Activated T-helper 1 cell treated with anti-CD3 and anti-CD28 coated beads, Interleukin-2, amount 50 U/mL, for 16 hours (primary cell): ENCODE results near the gene PCDH12.

Experiments
- DNase-seq, 2 donors: peaks; one replicate each; pipeline ENCODE4 v3.0.0-alpha.2; 2020; ENCODE audit warnings: low read depth in 1 of 2, low spot score in 1 of 2

Gene PCDH12

DNA sequence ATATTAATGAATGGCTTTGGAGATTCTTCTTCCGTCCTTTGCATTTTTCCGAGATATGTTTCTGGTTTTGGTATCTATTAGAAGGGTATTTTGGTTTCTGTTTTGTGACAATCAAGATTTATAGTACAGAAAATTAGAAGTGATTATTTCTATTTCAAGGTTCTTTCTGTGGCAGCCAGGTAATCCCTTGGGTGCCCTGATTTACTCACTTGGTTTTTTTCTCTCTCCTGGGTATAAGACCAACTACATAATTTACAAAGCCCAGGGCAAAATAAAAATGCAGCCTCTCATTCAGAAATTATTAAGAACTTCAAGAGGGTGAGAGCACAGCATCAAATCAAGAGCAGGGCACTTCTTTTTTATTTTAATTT is 8.9 kb upstream of the PCDH12 start:
- no peak for DNase-seq

GRCh38 chr5:141966275-141966962 is 8.4 kb upstream of the PCDH12 start:
- no peak for DNase-seq

DNA sequence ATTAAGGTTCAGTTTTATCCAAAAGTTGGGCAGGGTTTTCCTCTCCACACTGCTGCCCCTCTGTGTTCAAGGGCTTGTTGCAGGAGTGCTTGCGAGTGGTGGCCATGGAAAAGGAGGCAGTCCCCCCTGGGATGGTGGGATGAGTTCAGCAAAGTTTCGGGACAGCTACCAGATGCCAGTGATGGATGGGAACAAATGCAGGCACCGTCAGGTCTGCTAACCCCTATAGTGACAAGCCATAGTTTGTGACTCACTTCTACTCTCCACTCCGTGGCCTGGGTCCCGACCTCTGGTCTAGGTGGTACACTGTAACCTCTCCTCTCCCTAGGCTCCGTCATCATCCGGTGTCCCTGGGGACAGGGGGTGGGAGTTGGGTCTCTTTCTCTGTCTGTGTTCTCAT is 7.1 kb upstream of the PCDH12 start:
- DNase-seq, result no peak

DNA sequence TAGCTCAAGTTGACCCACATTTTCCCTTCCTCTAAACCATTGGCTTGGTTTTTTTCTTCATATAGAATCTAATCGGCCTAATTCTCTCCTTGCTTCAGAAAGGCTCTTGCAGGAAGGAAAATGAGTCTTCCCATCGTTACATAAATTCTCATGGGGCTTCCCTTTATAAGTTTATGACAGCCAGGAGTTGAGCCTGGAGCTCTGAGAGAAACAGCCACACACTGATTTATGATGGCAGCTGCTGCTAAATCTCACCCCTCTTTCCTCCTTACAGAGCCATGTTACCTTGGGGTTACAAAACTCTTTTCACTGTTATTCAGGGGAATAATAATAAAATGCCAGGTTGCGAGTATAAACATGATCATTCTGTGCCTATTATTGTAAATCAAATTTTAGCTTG is 5.7 kb upstream of the PCDH12 start:
- DNase-seq, result no peak

- DNase-seq, result no peak
Observed at GRCh38 chr5:141961466-141961865, 3.5 kb upstream of the PCDH12 start.

GRCh38 chr5:141960449-141961323 is 2.7 kb upstream of the PCDH12 start:
- peak; percentile 76 to 87 for DNase-seq

GRCh38 chr5:141960018-141960417 is 2.0 kb upstream of the PCDH12 start:
- DNase-seq, result no peak

DNA sequence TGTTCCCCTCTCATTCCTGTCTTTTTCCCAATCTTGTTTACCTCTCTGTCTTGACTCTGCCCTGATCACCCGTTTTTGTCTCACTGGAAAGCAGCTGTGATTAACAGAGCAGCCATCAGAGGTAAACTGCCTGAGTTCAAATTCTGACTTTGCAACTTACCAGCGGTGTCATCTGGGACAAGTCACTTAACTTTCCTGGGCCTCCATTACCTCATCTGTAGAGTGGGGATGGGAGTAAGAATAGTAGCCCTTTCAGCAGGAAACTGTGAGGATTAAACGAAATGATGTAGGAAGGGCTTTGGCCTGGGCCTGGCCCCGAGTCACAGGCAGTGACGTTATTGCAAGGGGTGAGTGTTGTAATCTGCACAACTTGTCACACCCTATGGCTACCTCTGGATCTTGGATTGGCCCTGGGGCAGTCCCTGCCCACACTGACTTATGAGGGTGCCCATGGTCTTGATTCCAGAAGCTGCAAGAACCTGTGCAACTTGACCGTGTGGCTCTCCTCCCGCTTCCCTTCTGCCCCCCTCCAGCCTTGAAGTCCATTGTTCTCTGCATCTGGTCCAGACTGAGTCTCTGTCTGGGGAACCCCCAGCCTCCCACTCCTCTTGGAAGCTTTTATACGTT is 657 bp upstream of the PCDH12 start:
- DNase-seq, result no peak

DNA sequence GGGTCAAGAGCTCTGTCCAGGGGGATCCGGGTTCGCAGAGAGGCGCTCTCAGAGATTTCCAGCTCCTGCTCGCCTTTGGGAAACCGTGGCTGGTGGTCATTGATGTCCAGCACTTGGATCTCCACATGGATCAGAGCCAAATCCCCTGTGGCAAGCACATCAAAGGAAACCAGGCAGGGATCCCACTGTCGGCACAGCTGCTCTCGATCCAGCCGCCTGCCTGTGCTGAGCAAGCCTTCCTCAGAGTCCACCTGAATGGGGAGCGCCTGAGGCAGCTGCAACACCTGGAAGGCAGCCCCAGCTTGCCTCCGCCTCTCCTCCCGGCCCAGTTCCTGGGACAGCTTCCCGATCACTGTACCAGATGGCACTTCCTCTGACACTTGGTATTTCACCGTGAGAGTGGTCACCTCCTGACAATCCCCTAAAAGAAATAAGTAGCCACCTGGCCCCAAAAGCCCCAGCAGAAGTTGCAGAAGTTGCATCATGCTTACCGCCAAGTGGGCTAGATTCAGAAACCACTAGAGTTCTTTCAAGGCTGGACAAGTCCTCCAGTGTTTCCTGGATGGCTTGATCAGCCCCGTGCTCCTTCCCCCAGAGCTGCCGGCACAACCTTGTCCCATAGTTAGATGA is 520 bp downstream of the PCDH12 start:
- DNase-seq, result no peak

GRCh38 chr5:141954194-141954593 is 3.8 kb downstream of the PCDH12 start:
- DNase-seq, result no peak

GRCh38 chr5:141952020-141952419 is 6.0 kb downstream of the PCDH12 start:
- no peak for DNase-seq

- DNase-seq, result no peak
Observed at GRCh38 chr5:141951332-141951781, 6.6 kb downstream of the PCDH12 start.

GRCh38 chr5:141950207-141951005 is 7.6 kb downstream of the PCDH12 start:
- no peak for DNase-seq

GRCh38 chr5:141949511-141949910 is 8.5 kb downstream of the PCDH12 start:
- no peak for DNase-seq

- DNase-seq, result no peak
Observed at GRCh38 chr5:141948812-141949211, 9.2 kb downstream of the PCDH12 start.

- DNase-seq, result no peak
Observed at GRCh38 chr5:141947316-141947715, 10.7 kb downstream of the PCDH12 start.

- no peak for DNase-seq
Observed at GRCh38 chr5:141945511-141946051, 12.4 kb downstream of the PCDH12 start.

- no peak for DNase-seq
Observed at GRCh38 chr5:141944076-141944475, 13.9 kb downstream of the PCDH12 start.

GRCh38 chr5:141942185-141942857 is 15.7 kb downstream of the PCDH12 start:
- DNase-seq, result no peak

GRCh38 chr5:141941779-141942178 is 16.2 kb downstream of the PCDH12 start:
- no peak for DNase-seq
